GM21723 (cell line): ENCODE data around the gene RELN.
"Not testable (repeated sequence)": the region's sequence is repeated elsewhere in the genome, so short reads cannot be mapped to it uniquely, and the experiment has no call there.

Experiments
- ATAC-seq: cut with Tn5 transposase; IDR thresholded peaks from one replicate; pipeline ENCODE4 v1.9.1; 2021; ENCODE audit warnings: mild to moderate bottlenecking, moderate library complexity; ENCODE audit not compliant: unreplicated experiment

Gene RELN

GRCh38 chr7:103944230-103944900 lies 45.1 kb downstream of the RELN start:
- no peak for ATAC-seq

GRCh38 chr7:103941976-103942375 lies 47.5 kb downstream of the RELN start:
- no peak for ATAC-seq

DNA sequence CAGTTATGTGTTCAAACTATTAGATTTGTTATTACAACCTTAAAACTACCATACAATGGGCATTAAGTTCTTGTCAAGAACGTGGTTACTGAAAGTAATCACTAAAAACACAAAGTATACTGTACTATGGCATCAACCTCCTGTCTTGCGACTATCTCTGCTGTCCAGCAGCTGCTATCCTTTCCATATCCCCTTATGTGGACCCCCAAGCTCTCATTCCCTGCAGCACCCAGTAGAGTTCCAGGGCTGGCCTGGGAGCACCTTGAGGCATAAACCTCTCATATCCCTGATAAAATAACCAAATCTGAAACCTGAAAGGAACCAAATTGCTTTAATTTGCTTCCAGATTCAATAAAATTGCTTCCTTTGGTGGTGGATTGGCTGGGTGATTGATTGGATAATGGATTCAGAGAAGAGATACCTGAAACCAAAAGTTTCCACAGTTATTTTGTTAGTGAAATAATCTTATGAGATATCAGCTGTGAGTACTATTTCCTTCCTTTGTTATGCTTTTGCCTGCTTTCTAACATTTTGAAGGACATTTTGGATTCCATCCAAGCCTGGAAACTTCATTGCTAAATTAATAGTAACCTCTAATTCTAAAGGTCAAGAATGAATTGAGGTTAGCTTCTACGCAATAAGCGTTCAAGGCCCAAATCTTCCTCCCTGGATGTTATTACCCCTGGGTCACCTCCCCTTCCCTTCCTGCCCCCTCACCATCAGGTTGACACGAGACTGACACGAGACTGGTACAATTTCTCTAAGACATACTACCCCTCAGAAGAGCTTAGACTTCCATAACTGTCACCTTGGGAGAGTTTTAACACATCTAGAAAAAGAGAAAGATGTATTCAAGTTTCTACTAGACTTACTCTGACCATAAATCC lies 48.8 kb downstream of the RELN start:
- ATAC-seq: no peak

- ATAC-seq: no peak
These were observed 51.8 kb downstream of the RELN start for GRCh38 chr7:103937680-103938079.

GRCh38 chr7:103936558-103936957 lies 52.9 kb downstream of the RELN start:
- no peak for ATAC-seq

- no peak for ATAC-seq
These were observed 55.0 kb downstream of the RELN start for GRCh38 chr7:103934508-103934907.

- ATAC-seq: no peak
These were observed 57.1 kb downstream of the RELN start for GRCh38 chr7:103932389-103932788.

- no peak for ATAC-seq
These were observed 59.6 kb downstream of the RELN start for GRCh38 chr7:103929901-103930311.

GRCh38 chr7:103928581-103928980 lies 60.9 kb downstream of the RELN start:
- no peak for ATAC-seq

- no peak for ATAC-seq
These were observed 65.3 kb downstream of the RELN start for GRCh38 chr7:103924184-103924583.

- no peak for ATAC-seq
These were observed 67.1 kb downstream of the RELN start for GRCh38 chr7:103922407-103922806.

DNA sequence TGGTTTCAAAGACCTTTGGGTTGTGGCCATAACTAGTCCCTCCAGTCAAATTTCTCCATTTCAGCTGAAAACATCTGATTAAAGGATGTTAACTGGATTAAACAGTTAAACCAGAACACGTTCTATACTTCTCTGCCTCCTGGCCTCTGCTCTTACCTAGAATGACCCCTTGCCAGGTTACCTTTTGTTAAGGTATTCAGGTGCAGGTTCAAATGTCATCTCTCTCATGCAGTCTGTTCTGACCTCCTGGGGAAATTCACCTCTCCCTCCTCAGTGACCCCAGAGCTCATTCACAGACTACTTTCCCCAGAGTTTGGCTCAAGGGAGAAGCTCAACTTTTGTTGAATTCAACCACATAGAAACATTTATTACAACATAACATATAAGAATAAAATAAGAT lies 67.8 kb downstream of the RELN start:
- ATAC-seq: no peak

- ATAC-seq: no peak
These were observed 70.1 kb downstream of the RELN start for GRCh38 chr7:103919272-103919868.

GRCh38 chr7:103918631-103919271 lies 70.7 kb downstream of the RELN start:
- ATAC-seq: no peak

DNA sequence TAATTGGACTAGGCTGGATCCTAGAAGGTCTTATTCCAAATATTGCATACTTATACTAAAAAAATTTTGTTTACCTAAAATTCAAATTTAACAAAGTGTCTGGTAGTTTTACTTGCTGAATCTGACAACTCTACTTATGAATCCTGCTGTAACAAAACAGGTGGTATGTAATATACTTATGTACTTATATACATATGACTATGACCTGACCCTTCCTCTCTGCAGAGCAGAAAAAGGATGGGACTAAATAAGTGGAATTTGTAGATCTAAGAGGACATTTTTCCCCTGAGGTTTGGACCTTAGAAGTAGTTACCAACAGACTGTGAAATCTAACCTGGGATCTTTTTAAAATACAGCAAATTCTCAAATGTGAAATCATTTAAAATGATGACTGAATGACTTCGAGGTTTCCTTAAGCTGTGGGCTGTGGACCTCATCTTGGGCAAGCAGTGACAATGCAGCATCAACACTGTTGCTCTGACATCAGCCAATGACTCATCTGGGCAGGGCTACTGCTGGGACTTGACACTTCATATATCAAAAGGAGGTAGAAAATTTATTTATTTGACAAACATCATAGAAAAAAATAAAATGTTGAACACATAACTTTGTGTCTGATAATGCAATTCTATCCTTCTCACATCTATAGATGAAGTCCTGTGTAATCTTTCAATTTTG lies 73.6 kb downstream of the RELN start:
- ATAC-seq: no peak

- no peak for ATAC-seq
These were observed 75.1 kb downstream of the RELN start for GRCh38 chr7:103914147-103914899.

DNA sequence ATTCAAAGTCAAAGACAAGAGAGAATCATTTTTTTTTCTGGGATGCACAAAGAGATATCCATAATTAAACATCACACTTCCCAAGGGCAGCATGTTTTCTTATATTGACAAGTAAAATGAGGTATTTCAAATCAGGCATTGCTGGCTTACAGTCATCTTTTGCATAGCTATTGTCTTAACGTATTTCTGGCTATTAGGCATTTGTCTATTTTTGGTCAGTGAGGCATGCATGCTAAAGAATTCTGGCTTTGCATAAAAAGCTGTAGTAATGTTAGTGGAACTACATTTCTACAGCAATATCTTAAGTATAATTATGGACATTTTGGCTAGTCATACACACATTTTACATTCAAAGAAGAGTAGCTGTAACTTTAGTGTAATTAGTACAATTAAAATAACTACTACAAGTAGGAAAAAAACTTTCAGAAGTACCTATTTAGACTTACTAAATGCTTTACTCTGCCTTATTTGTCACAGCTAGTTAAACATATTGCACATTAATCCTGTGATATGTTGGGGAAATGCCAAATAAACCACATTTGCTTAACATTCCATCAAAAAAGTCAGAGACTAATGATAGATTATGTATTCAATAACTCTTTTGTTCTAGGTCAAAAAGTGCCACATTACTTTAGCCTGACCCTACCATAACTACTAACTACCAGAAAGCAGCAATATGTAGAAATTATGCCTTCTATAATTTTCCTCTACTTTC lies 76.4 kb downstream of the RELN start:
- ATAC-seq: no peak

GRCh38 chr7:103911015-103911414 lies 78.4 kb downstream of the RELN start:
- ATAC-seq: not testable (repeated sequence)

GRCh38 chr7:103905997-103906396 lies 83.5 kb downstream of the RELN start:
- no peak for ATAC-seq
